Aorta (tissue), 5 donors: ENCODE results near the gene FRK. TPM values are rescaled to one million over a fixed set of nuclear protein-coding genes. Genes with fewer than 3 reads are reported as not detected.

Source experiments
- ATAC-seq: fragments of 200-7000 bp; cut with Tn5 transposase; one replicate; pipeline ENCODE4 v1.9.1; 2022; ENCODE audit warnings: moderate library complexity; ENCODE audit not compliant: low FRiP score
- DNase-seq, 2 donors: peaks; one replicate each; pipeline ENCODE4 v3.0.0-alpha.2; 2020
- H3K27ac ChIP-seq, 2 donors: one replicate each; pipeline ENCODE4 v1.5.1; 2013; ENCODE audit warnings: low read length in 2 of 2, mild to moderate bottlenecking in 2 of 2, moderate library complexity in 2 of 2, control low read depth in 1 of 2, inconsistent platforms in 1 of 2, low read depth in 1 of 2
- H3K27me3 ChIP-seq, 2 donors: one replicate each; pipeline ENCODE4 v1.6.1; 2013; ENCODE audit warnings: control low read depth in 1 of 2, low read length in 1 of 2, mild to moderate bottlenecking in 1 of 2, moderate library complexity in 1 of 2; ENCODE audit not compliant: insufficient read depth in 2 of 2, control insufficient read depth in 1 of 2
- H3K36me3 ChIP-seq, 2 donors: one replicate each; pipeline ENCODE4 v1.6.1; 2013; ENCODE audit warnings: control low read depth in 1 of 2, low read length in 1 of 2, mild to moderate bottlenecking in 1 of 2; ENCODE audit not compliant: insufficient read depth in 2 of 2, control insufficient read depth in 1 of 2
- H3K4me1 ChIP-seq, 2 donors: one replicate each; pipeline ENCODE4 v1.6.1; 2013; ENCODE audit warnings: low read length in 2 of 2, control low read depth in 1 of 2, mild to moderate bottlenecking in 1 of 2, moderate library complexity in 1 of 2; ENCODE audit not compliant: insufficient read depth in 2 of 2, control insufficient read depth in 1 of 2
- H3K4me3 ChIP-seq, 2 donors: one replicate each; pipeline ENCODE4 v1.5.1; 2013; ENCODE audit warnings: low read length in 2 of 2, control low read depth in 1 of 2, mild to moderate bottlenecking in 1 of 2
- H3K9me3 ChIP-seq: one replicate; pipeline ENCODE4 v1.6.1; 2013; ENCODE audit warnings: mild to moderate bottlenecking, low read length; ENCODE audit not compliant: control insufficient read depth
- WGBS, 2 donors: extraction: QIAGEN DNeasy Blood & Tissue Kit; methylation state at CpG; one replicate each; pipeline ENCODE4 v1.1.7; 2013; 5-methylcytosine and 5-hydroxymethylcytosine counted together
- intact Hi-C, 2 donors: fragments of 100-400 bp; cut with DNase I; formaldehyde crosslinking; loops; one replicate each; pipeline versions ENCODE4 v1.14.2 to v1.15.0; 2022
- polyA plus RNA-seq, 2 donors: library from polyadenylated mRNA; stranded (reverse); fragments of 200-250 nt; gene quantifications; one replicate each; pipeline ENCODE4 v1.2.3, GENCODE V29; 2013
- total RNA-seq, 2 donors: library from RNA; stranded (reverse); fragmentation: NEBNext Ultra II Directional; extraction: Animal tissue kit (Norgen Biotek cat#: 25700); gene quantifications; one replicate each; pipeline ENCODE4 v1.2.1, GENCODE V29; 2021
- donor health status: healthy with polysubstance abuse.
- donor health status: Bipolar disorder and iron deficiency.
- donor health status: DM: no; HTN: no; CAD: no.
- donor health status: DM: no; HTN: no; CAD: no.
- donor health status: DM: yes; HTN: yes; CAD: no.

Gene FRK
- total and polyA plus RNA-seq, 4 donors, result 1.8 to 18.3 (median 6.0) TPM

DNA sequence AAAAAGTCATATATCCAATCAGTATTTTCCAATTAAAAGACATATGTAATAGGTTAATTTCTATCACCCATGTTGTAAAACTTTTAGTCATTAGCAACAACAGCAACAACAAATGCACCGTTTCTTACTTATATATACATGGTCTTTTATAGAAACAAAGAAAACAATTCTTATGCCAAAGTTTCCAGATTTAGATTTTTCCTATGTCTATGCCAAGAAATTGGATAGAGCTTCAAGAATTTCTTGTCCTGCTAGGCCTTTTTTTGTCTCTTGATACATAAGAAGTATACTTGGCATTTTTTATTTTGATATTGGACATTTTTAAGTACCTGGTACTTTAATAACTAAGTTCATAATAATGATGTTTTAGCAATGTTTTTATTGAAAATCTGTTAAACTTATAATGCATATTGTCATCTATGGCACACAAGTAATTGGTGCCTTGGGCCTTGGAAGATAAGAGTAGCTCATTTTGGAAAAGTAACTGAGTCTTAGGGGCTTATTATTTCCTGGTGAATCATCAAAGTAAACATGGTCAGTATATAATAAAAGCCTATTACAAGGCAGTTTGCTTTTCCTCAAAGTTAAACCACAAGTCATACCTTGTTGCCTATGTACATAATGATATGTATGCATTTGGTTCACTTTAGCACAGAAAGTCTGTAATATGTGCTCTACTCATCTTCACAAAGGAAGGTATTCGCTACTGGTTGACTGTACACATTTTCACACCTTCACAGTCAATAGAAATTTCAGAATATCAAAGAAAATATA lies 10.1 kb upstream of the FRK start:
- Histone ChIP-seq H3K9me3 (no peaks in the 10 kb centered on the region), H3K27me3 (no peaks in the 10 kb centered on the region), H3K4me3 (no peak overlapping the region), H3K27ac (peak overlapping the region in 1 of 2 donors; percentile 67), H3K36me3 (no peaks in the 10 kb centered on the region), H3K4me1 (peaks cover 3 to 17% of the 10 kb centered on the region in 2 donors)
- ATAC-seq (no peak), DNase-seq (no peak)
- intact Hi-C loops, result no loop called here
- WGBS, 2 donors, result 47 to 49% methylated on average over 2 of the region's 2 CpGs

GRCh38 chr6:116070101-116070500 lies 9.4 kb upstream of the FRK start:
- ATAC-seq, result no peak
- H3K27me3 ChIP-seq, result no peaks in the 10 kb centered on the region
- peaks cover 3 to 17% of the 10 kb centered on the region in 2 donors for H3K4me1 ChIP-seq
- H3K27ac ChIP-seq, result peak overlapping the region in 1 of 2 donors; percentile 19
- H3K4me3 ChIP-seq, result no peak overlapping the region
- 46 to 61% methylated on average over 1 of the region's 1 CpG for WGBS, 2 donors
- DNase-seq, result no peak
- H3K36me3 ChIP-seq, result no peaks in the 10 kb centered on the region
- no peaks in the 10 kb centered on the region for H3K9me3 ChIP-seq
- intact Hi-C loops, result no loop called here

DNA sequence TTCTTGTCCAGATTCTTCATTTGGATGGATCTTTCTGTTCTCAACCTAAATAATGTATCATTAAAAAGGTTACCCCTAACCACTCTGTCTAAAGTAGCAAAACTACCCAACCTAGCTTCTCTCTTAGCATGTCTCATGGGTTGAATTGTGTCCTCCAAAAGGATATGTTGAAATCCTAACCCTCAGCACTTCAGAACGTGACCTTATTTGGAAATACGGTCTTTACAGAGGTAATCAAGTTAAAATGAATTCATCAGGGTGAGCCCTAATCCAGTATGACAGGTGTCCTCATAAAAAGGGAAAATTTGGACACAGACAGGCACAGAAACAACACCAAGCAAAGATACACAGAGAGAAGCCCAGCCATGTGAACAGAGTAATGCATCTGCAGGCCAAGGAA lies 6.1 kb upstream of the FRK start:
- intact Hi-C loops, result no loop called here
- 89 to 96% methylated on average over 2 of the region's 2 CpGs for WGBS, 2 donors
- Histone ChIP-seq H3K27me3 (no peaks in the 10 kb centered on the region), H3K36me3 (no peaks in the 10 kb centered on the region), H3K4me1 (peaks cover 1 to 8% of the 10 kb centered on the region in 2 donors), H3K9me3 (no peaks in the 10 kb centered on the region), H3K4me3 (no peak overlapping the region), H3K27ac (no peak overlapping the region)
- DNase-seq (no peak), ATAC-seq (no peak)

DNA sequence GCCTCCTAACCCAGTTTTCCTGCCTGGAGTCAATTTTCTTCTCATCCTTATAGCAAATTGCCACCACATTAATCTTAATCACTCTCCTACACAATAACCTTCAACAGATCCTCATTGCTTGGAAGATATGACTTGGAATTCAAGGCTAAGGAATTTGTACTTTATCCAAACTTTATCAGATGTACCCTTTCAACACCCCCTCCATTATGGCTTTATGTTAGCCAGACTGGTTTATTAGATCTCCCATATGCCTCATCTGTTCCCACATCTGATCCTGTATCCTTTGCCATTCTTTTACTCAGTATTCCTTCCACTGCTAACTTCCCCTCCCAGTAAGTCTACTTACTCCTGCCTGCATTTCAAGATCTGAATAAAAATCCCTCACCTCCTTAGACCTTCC lies 4.0 kb upstream of the FRK start:
- Histone ChIP-seq H3K27ac (no peak overlapping the region), H3K9me3 (no peaks in the 10 kb centered on the region), H3K36me3 (no peaks in the 10 kb centered on the region), H3K4me3 (no peak overlapping the region), H3K4me1 (peaks cover 1 to 3% of the 10 kb centered on the region in 2 donors), H3K27me3 (no peaks in the 10 kb centered on the region)
- ATAC-seq (no peak), DNase-seq (no peak)
- intact Hi-C loops, result loop anchor here (5.0 kb wide), 2 partner anchors 47 to 52 kb away; no protein-coding TSS in a partner anchor

DNA sequence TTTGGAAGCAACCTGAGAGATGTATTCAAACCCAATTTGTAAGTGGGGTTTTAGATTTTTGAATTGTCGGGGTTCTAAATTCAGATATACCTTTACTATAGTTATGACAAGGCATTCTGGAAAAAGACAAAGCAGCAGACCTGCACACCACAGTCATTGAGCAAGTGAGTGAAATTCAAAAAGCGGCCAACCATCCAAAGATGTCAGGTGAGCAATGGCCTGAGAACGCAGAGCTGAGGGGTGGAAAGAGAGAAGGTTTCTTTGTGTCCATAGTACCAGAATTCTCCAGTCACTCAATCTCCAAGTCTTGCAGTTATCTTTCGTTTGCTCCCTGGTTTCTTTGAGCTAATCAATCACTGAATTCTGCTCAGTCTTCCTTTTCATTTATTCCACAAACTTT lies 1.8 kb upstream of the FRK start:
- Histone ChIP-seq H3K4me3 (no peak overlapping the region), H3K27me3 (no peaks in the 10 kb centered on the region), H3K27ac (no peak overlapping the region), H3K9me3 (no peaks in the 10 kb centered on the region), H3K36me3 (no peaks in the 10 kb centered on the region), H3K4me1 (peaks cover 0 to 5% of the 10 kb centered on the region in 2 donors)
- intact Hi-C loops, result loop anchor here (5.0 kb wide), 2 partner anchors 45 to 50 kb away; no protein-coding TSS in a partner anchor
- ATAC-seq, result no peak
- 93% methylated on average over 4 of the region's 4 CpGs for WGBS, 2 donors
- DNase-seq, result no peak

DNA sequence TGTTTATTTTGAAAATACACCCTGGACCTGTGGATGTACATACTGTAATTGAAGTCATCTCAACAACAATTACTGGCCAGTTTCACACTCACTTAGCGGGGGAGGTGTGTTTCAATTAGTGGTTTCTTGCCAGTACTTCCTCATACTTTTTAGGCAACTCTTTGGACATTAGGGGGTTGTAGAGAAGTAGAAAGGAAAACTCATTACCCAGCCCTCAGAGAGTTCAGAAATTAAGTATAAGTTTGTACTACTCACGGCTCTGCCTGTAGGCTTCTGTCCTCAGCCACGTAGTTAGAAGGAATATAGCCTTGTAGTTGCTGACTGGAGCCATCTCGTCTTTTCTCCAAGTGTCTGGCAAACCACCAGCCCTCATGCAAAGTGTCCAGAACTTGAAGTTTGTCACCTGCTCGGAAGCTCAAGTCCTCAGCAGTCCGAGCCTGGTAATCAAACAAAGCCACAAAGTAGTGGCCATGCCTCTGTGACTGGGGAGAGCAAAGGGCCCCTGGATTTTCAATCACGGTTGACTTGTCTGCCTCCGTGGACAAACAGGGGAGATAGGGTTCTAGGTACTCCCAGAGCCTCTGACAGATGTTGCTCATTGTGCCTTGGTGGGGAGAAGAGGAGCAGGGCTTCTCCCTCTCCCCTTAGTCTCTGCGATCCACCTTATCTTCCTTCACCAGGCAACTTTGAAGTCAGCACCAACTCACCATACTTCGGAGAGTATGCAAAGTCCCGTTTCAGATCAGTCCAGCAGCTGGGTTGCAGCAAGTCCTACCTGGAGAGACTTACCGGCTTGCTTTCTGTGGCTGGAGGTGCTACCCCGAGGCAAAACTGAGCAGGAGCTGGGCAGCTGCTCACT lies 749 bp downstream of the FRK start:
- DNase-seq (peak in 1 of 2 donors; percentile 32), ATAC-seq (peak; percentile 57)
- WGBS, 2 donors, result 0 to 5% methylated on average over 13 of the region's 13 CpGs
- peak overlapping the region; percentile 62 to 95 for H3K27ac ChIP-seq
- H3K4me1 ChIP-seq, result peaks cover 4 to 5% of the 10 kb centered on the region in 2 donors
- H3K36me3 ChIP-seq, result no peaks in the 10 kb centered on the region
- H3K4me3 ChIP-seq, result peak overlapping the region; percentile 94 to 98
- H3K9me3 ChIP-seq, result no peaks in the 10 kb centered on the region
- intact Hi-C loops, result loop anchor here (2.0 to 5.0 kb wide), 4 partner anchors 37 to 48 kb away; partner anchors contain the start of gene NT5DC1 (in 1 of the 2)
- H3K27me3 ChIP-seq, result no peaks in the 10 kb centered on the region

DNA sequence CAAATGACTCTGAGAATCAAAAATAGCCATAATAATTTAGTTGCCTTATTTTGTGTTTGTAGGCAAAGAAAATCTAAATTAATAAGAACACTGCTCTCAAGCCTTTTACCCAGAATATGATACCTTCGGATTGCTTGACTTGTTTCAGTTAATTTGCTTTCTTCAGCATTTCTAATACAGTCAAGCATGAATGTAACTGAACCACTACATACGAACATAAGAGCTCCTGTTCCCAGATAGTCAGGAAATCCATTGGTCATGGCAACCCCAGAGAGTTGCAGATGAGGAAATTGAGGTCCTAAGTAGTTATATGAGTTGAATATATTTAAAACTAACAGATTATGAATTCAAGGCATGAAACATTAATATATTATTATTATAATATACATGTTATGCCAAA lies 2.9 kb downstream of the FRK start:
- H3K27ac ChIP-seq, result no peak overlapping the region
- DNase-seq (no peak), ATAC-seq (no peak)
- peaks cover 4 to 5% of the 10 kb centered on the region in 2 donors for H3K4me1 ChIP-seq
- WGBS, 2 donors, result 21 to 22% methylated on average over 2 of the region's 2 CpGs
- peak overlapping the region; percentile 89 to 92 for H3K4me3 ChIP-seq
- H3K27me3 ChIP-seq, result no peaks in the 10 kb centered on the region
- no peaks in the 10 kb centered on the region for H3K9me3 ChIP-seq
- no peaks in the 10 kb centered on the region for H3K36me3 ChIP-seq
- intact Hi-C loops, result loop anchor here (2.0 to 5.0 kb wide), 2 partner anchors 37 to 40 kb away; no protein-coding TSS in a partner anchor

GRCh38 chr6:116055513-116055912 lies 5.2 kb downstream of the FRK start:
- no peaks in the 10 kb centered on the region for H3K36me3 ChIP-seq
- peak overlapping the region in 1 of 2 donors; percentile 26 for H3K4me3 ChIP-seq
- DNase-seq (no peak), ATAC-seq (no peak)
- H3K4me1 ChIP-seq, result peaks cover 2 to 8% of the 10 kb centered on the region in 2 donors
- H3K9me3 ChIP-seq, result no peaks in the 10 kb centered on the region
- WGBS, 2 donors, result 61 to 63% methylated on average over 1 of the region's 1 CpG
- intact Hi-C loops, result loop anchor here in 1 of 2 donors (5.0 kb wide), 1 partner anchor 42 kb away; no protein-coding TSS in a partner anchor
- no peak overlapping the region for H3K27ac ChIP-seq
- no peaks in the 10 kb centered on the region for H3K27me3 ChIP-seq
